Neutrophil (primary cell): ENCODE data around the gene GLRX3.

Experiments used
- H3K27ac ChIP-seq: fragments of 200-600 bp; sonication (generic); 2 replicates; pipeline ENCODE4 v1.5.1; 2016; ENCODE audit warnings: mild to moderate bottlenecking, moderate library complexity
- H3K27me3 ChIP-seq: fragments of 200-600 bp; sonication (generic); 2 replicates; pipeline ENCODE4 v1.6.0; 2016; ENCODE audit warnings: mild to moderate bottlenecking
- H3K36me3 ChIP-seq: fragments of 200-600 bp; sonication (generic); 2 replicates; pipeline ENCODE4 v1.5.1; 2017
- H3K4me1 ChIP-seq, 2 experiments: fragments of 200-600 bp in 1 of 2; sonication (generic) in 1 of 2; 1 replicate in 1 of 2; 2 replicates in 1 of 2; pipeline versions ENCODE4 v1.5.1 to v1.6.1; 2013 to 2016; ENCODE audit warnings: low read depth in 1 of 2, low read length in 1 of 2, mild to moderate bottlenecking in 1 of 2, moderate library complexity in 1 of 2; ENCODE audit not compliant: control insufficient read depth in 1 of 2, insufficient read depth in 1 of 2
- H3K4me3 ChIP-seq, 2 experiments: fragments of 200-600 bp in 1 of 2; sonication (generic) in 1 of 2; 1 replicate in 1 of 2; 2 replicates in 1 of 2; pipeline ENCODE4 v1.5.1; 2013 to 2016; ENCODE audit warnings: low read depth in 1 of 2, low read length in 1 of 2, mild to moderate bottlenecking in 1 of 2, moderate library complexity in 1 of 2
- H3K9me3 ChIP-seq: fragments of 200-600 bp; sonication (generic); 2 replicates; pipeline ENCODE4 v1.5.1; 2016
- TF ChIP-seq, protein P1 (sequence below): fragments of 200-600 bp; sonication (generic); IDR thresholded peaks from 2 replicates; pipeline ENCODE4 v1.5.1; 2016; ENCODE audit warnings: antibody characterized with exemption

The GLRX3 gene

DNA sequence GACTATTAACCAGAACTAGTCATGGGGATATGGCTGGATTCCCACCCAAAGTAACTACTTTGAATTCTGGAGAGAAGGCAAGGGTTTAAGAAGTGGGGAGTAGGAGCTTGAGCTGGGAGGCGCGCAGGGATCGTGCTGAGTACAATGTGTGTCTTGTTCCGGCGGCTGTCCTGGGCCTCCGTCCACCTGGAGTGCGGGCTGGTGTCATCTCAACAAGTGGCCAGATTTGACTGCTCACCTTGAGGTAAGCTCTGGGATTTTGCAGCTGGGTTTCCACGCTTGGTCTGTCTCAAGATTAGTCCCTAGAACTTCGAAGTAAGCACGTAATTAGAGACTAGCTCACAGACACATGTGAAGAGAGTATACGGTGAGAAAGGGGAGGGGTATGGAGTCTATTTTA lies 49.4 kb downstream of the GLRX3 start:
- TF ChIP-seq, protein P1, sequence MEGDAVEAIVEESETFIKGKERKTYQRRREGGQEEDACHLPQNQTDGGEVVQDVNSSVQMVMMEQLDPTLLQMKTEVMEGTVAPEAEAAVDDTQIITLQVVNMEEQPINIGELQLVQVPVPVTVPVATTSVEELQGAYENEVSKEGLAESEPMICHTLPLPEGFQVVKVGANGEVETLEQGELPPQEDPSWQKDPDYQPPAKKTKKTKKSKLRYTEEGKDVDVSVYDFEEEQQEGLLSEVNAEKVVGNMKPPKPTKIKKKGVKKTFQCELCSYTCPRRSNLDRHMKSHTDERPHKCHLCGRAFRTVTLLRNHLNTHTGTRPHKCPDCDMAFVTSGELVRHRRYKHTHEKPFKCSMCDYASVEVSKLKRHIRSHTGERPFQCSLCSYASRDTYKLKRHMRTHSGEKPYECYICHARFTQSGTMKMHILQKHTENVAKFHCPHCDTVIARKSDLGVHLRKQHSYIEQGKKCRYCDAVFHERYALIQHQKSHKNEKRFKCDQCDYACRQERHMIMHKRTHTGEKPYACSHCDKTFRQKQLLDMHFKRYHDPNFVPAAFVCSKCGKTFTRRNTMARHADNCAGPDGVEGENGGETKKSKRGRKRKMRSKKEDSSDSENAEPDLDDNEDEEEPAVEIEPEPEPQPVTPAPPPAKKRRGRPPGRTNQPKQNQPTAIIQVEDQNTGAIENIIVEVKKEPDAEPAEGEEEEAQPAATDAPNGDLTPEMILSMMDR: no peak
- no peak overlapping the region for H3K27ac ChIP-seq
- H3K36me3 ChIP-seq: peaks cover 31% of the 10 kb centered on the region
- no peaks in the 10 kb centered on the region for H3K9me3 ChIP-seq
- H3K4me3 ChIP-seq: no peak overlapping the region
- H3K4me1 ChIP-seq: peaks cover 4 to 7% of the 10 kb centered on the region in 2 experiments
- peaks cover 7% of the 10 kb centered on the region for H3K27me3 ChIP-seq

DNA sequence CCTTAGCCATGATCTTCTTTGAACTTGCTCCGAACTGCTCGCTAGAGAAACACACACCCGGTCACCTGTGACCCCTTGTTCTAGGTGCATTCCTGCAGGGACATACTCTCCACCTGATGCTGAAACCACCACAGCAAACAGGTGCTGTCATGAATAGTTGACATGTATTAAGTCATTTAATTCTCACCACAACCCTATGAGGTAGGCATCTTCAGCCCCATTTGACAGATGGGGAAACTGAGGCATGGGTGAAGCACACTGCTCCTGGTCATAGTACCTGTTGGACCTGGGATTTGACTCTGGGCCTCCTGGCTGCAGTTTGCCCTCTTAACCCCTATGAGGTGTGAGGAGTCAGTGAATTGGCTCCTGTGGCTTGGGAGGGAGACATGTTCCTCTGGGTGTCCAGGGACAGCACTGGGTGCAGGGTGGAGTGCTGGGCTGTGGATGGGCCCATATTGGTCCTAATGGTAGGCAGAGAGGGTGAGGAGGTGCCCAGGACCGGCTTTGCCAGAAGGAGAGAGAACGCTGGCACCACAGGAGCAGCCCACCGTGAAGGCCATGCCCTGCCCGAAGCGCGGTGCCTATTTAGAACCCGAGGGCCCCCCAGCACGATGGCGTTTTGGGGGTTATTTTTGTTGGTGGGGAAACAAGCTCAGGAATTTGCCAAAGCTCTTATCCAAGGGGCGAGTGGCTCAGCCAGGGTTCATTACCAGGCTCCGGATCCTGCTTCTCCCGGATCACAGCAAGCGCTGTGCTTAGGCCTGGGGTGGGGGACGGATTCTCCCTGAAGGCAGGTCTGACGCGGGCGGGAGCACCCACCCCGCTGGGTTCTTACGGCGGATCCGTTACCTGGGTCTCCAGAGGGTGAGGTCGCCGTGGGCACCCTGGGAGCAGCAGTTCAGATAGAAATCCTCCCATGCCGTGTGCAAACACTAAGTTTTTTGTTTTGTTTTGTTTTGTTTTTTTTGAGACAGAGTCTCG lies 52.3 kb downstream of the GLRX3 start:
- Histone ChIP-seq H3K9me3 (no peaks in the 10 kb centered on the region), H3K27ac (no peak overlapping the region), H3K27me3 (peaks cover 36% of the 10 kb centered on the region), H3K4me3 (no peak overlapping the region), H3K36me3 (peaks cover 8% of the 10 kb centered on the region), H3K4me1 (peaks cover 4 to 10% of the 10 kb centered on the region in 2 experiments)
- TF ChIP-seq, protein P1: no peak

DNA sequence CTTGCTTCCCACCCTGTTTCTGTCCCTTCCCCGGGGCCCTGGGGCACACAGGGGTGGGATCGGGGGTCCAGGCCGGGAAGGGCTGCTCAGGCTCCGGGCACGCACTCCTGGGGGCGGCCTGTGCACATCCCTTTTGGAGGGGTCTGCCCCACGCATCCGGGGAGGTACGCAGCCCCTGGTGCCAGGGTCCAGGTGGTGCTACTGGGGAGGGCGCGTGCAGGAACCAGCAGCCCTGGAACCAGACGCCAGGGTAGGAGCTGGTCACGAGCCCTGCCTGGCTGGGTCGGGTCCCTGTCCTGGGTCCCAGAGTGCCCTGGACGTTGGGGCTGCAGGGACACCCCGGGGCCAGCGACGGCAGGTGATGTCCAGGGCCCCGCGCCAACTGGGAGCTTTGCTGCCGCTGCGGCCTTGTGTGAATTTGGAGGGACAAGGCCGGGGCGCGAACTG lies 53.4 kb downstream of the GLRX3 start:
- TF ChIP-seq, protein P1: no peak
- no peak overlapping the region for H3K27ac ChIP-seq
- peak overlapping the region in 1 of 2 experiments; percentile 61 for H3K4me3 ChIP-seq

DNA sequence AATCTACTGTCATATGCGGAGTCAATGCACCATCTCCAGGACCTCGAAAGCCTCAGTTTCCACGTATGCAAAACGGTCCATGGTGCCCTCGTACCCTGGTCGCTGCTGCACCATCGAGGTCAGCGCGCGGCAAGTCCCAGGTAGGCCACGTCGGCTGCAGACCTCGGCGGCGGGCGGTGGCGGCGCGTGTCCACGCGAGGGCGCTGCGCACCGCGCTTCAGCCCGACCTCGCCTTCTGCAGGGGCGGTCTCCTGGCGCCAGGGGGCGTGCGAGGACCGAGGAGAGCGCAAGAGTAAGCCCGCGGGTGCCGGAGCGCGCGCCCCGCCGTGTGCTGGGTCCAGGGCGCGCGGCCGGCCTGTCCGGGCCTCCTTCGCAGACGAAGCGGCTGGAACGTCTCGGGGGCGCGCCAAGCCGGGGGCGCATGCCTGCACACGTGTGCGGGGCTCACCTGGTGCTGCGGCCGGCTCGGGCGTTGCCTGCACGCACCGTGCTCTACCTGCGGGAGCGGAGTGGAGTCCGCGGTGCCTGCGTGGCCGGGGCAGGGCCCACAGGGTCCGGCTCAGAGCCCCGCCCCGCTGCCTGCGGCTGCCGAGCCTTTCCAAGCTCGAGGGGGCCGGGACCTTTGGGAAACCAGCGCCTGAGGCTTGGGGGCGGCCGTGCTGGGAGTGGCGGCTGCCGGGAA lies 54.0 kb downstream of the GLRX3 start:
- Histone ChIP-seq H3K4me3 (peak overlapping the region; percentile 18 to 61), H3K9me3 (no peaks in the 10 kb centered on the region), H3K27me3 (peaks cover 36% of the 10 kb centered on the region), H3K4me1 (peaks cover 4 to 10% of the 10 kb centered on the region in 2 experiments), H3K27ac (no peak overlapping the region), H3K36me3 (no peaks in the 10 kb centered on the region)
- TF ChIP-seq, protein P1: peak; percentile 98

More for the DNA sequence above, 53.4 kb downstream of the GLRX3 start:
- peaks cover 4 to 10% of the 10 kb centered on the region in 2 experiments for H3K4me1 ChIP-seq
- H3K27me3 ChIP-seq: peaks cover 36% of the 10 kb centered on the region
- no peaks in the 10 kb centered on the region for H3K36me3 ChIP-seq
- no peaks in the 10 kb centered on the region for H3K9me3 ChIP-seq

DNA sequence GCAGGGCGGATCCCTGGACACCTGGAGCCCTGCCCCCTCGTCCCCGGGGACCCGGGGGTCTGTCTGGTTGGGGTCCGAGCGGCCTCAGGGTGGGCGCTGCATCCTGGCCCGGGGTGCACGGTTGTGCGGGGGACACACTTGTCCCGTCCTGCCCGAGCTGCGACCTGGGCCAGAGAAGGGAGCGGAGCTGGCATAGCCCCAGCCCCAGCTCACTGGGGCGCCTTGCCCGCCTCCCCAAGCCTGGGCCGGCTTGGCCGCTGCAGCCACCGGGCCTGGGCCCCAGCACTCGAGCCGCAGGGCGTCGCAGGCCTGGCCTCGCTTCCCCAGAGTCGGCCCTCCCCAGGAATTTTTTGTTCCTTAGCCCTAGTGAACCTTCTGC lies 54.5 kb downstream of the GLRX3 start:
- Histone ChIP-seq H3K27ac (no peak overlapping the region), H3K36me3 (no peaks in the 10 kb centered on the region), H3K4me1 (peaks cover 4 to 10% of the 10 kb centered on the region in 2 experiments), H3K9me3 (no peaks in the 10 kb centered on the region), H3K27me3 (peaks cover 36% of the 10 kb centered on the region), H3K4me3 (peak overlapping the region; percentile 18 to 61)
- TF ChIP-seq, protein P1: no peak
